Activated gamma-delta T cell treated with Interleukin-2 at 50 U/mL for 16 hours (primary cell): ENCODE measurements around the gene RABL2B.

Experiments used
- DNase-seq: peaks from one replicate; pipeline ENCODE4 v3.0.0-alpha.2; 2020

Gene RABL2B

DNA sequence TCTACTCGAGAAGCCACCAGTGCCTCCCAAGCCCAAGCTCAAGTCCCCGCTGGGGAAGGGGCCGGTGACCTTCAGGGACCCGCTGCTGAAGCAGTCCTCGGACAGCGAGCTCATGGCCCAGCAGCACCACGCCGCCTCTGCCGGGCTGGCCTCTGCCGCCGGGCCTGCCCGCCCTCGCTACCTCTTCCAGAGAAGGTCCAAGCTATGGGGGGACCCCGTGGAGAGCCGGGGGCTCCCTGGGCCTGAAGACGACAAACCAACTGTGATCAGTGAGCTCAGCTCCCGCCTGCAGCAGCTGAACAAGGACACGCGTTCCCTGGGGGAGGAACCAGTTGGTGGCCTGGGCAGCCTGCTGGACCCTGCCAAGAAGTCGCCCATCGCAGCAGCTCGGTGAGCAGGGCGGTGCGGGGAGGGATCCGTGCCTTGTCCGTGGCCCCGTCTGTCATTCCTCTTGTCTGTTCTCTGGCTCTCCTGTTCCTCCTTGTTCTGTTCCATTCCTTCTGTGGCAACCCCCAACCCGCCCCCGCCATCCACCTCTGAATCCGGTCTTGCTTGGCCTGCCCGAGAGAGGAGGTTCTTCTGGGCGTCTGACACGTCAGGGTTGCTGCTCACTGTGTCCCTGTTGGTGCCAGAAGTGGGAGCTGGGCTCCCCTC is 61.3 kb downstream of the RABL2B start:
- DNase-seq, result no peak

DNA sequence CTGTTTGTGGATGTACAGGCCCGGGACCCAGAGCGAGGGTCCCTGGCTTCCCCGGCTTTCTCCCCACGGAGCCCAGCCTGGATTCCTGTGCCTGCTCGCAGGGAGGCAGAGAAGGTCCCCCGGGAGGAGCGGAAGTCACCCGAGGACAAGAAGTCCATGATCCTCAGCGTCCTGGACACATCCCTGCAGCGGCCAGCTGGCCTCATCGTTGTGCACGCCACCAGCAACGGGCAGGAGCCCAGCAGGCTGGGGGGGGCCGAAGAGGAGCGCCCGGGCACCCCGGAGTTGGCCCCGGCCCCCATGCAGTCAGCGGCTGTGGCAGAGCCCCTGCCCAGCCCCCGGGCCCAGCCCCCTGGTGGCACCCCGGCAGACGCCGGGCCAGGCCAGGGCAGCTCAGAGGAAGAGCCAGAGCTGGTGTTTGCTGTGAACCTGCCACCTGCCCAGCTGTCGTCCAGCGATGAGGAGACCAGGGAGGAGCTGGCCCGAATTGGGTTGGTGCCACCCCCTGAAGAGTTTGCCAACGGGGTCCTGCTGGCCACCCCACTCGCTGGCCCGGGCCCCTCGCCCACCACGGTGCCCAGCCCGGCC is 62.1 kb downstream of the RABL2B start:
- DNase-seq, result no peak

DNA sequence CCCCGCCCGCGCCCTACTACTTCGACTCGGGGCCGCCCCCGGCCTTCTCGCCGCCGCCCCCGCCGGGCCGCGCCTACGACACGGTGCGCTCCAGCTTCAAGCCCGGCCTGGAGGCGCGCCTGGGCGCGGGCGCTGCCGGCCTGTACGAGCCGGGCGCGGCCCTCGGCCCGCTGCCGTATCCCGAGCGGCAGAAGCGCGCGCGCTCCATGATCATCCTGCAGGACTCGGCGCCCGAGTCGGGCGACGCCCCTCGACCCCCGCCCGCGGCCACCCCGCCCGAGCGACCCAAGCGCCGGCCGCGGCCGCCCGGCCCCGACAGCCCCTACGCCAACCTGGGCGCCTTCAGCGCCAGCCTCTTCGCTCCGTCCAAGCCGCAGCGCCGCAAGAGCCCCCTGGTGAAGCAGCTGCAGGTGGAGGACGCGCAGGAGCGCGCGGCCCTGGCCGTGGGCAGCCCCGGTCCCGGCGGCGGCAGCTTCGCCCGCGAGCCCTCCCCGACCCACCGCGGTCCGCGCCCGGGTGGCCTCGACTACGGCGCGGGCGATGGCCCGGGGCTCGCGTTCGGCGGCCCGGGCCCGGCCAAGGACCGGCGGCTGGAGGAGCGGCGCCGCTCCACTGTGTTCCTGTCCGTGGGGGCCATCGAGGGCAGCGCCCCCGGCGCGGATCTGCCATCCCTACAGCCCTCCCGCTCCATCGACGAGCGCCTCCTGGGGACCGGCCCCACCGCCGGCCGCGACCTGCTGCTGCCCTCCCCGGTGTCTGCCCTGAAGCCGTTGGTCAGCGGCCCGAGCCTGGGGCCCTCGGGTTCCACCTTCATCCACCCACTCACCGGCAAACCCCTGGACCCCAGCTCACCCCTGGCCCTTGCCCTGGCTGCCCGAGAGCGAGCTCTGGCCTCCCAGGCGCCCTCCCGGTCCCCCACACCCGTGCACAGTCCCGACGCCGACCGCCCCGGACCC is 62.9 kb downstream of the RABL2B start:
- no peak for DNase-seq

DNA sequence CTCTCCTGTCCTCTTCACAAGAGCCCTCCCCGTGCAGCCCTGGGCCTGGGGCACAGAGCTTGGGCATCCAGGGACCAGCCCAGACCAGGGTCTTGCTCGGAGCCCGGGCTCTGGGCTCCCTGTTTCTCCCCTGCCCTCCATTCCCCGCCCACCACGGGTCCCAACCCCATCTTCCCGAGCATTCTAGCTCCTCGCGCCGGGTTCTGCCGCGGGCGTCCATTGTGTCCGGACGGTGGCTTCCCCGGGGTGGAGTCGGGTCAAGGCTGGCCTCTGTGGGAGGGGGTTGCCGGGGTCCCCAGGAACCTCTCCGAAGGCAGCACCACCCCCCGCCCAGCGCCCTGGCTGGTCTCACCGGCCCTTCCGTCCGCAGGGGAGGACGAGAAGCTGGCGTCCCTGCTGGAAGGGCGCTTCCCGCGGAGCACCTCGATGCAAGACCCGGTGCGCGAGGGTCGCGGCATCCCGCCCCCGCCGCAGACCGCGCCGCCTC is 63.6 kb downstream of the RABL2B start:
- no peak for DNase-seq

DNA sequence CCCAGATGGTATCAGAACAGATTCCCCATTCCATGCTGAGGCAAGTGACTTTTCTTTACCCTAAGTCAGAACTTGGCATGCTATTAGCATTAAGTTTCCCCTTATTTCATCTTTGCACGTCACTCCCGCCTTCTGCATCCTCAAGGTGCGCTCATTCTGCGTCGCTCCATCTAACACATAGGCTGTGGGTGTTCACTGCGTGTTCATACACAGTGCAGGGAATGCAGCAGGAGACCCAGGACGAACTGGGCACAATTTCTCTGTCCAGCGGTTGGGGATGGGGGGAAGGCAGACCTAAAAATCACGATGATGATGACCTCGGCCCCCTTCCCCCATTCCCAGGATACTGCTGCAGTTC is 65.1 kb downstream of the RABL2B start:
- DNase-seq, result no peak

DNA sequence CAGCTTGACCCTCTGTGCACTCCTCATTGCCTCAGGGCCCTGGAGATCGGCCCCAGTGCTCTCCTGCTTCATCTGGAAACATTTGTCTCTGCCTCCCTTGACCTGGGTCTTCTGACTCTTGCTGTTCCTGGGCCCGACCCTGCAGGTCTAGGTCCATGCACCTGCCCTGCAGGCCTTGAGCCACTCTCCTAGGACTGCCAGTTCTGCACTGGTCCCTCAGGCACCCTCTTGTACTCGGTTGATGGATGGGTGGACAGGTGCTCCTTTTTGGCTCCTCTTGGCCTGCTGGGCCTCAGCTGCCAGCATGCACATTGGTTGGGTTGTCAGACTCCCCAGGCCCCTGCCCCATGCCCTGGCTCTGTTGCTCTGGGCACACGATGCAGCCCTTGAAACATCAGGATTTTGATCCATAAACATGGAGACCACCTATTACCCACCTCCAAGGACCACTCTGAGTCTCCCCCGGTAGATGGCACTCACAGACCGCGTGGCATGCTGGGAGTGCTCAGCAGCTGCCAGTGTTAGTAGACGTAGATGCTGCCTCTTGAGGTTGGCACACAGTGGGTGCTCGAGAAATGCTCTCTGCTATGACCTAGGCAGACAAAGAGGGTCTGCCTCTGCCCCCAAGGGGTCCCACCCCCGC is 65.6 kb downstream of the RABL2B start:
- DNase-seq, result no peak
